Esophagus squamous epithelium (tissue), 4 donors: ENCODE results near the gene CMTM2.

Experiments used
- POLR2A ChIP-seq, 4 donors: fragments of 450-650 bp; IDR thresholded peaks; one replicate each; pipeline ENCODE4 v1.6.1; 2017; ENCODE audit warnings: antibody characterized with exemption in 4 of 4, mild to moderate bottlenecking in 4 of 4, moderate library complexity in 3 of 4
- TF ChIP-seq, protein P1 (sequence below), 6 experiments: fragments of 450-650 bp in 4 of 6; fragments of 200-600 bp in 2 of 6; sonication (generic) in 2 of 6; IDR thresholded peaks; one replicate each; pipeline ENCODE4 v1.5.1; 2016 to 2019; ENCODE audit warnings: antibody characterized with exemption in 6 of 6, mild to moderate bottlenecking in 4 of 6, moderate library complexity in 4 of 6

DNA sequence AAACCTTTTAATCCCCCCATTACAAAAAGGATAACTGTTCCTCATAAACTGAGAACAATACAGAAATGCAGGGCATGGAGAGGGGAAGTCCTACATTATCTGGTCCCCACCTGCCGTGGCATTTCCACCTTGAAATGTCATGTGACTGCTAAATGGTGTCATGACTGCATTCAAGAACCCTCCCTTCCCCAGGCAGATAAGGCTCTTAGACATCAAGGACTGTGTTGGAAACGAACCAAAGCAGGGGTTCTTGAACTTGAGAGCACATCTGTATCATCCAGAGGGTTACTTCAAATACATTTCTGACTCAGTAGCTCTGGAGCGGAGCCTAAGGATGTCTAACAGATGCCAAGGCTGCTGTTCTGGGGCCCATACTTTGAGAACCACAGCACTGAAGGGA, 43.6 kb downstream of the CMTM2 start:
- TF ChIP-seq, protein P1, sequence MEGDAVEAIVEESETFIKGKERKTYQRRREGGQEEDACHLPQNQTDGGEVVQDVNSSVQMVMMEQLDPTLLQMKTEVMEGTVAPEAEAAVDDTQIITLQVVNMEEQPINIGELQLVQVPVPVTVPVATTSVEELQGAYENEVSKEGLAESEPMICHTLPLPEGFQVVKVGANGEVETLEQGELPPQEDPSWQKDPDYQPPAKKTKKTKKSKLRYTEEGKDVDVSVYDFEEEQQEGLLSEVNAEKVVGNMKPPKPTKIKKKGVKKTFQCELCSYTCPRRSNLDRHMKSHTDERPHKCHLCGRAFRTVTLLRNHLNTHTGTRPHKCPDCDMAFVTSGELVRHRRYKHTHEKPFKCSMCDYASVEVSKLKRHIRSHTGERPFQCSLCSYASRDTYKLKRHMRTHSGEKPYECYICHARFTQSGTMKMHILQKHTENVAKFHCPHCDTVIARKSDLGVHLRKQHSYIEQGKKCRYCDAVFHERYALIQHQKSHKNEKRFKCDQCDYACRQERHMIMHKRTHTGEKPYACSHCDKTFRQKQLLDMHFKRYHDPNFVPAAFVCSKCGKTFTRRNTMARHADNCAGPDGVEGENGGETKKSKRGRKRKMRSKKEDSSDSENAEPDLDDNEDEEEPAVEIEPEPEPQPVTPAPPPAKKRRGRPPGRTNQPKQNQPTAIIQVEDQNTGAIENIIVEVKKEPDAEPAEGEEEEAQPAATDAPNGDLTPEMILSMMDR (IDR thresholded peaks at IDR 0.05): no peak
- TF ChIP-seq POLR2A (IDR thresholded peaks at IDR 0.05): no peak
